K562 (cell line): Measurements from ENCODE around the gene NETO1.

Source experiments
- E2F1 ChIP-seq: sonication (generic); formaldehyde crosslinking; IDR thresholded peaks from 2 replicates; pipeline ENCODE4 v1.8.1; 2023; ENCODE audit warnings: mild to moderate bottlenecking, missing genetic modification reagents, moderate library complexity
- FOXP4 ChIP-seq: sonication (generic); formaldehyde crosslinking; IDR thresholded peaks from 2 replicates; pipeline ENCODE4 v1.8.0; 2022; ENCODE audit warnings: mild to moderate bottlenecking, missing genetic modification reagents, borderline replicate concordance
- POLR2A ChIP-seq: fragments of 450-650 bp; conservative IDR thresholded peaks from 2 replicates; pipeline ENCODE4 v1.6.1; 2016
- TCF7 ChIP-seq: sonication (generic); IDR thresholded peaks from 2 replicates; pipeline ENCODE4 v1.6.1; 2016; ENCODE audit warnings: antibody characterized with exemption, borderline replicate concordance
- TF ChIP-seq, protein P1 (sequence below), 3 experiments: IDR thresholded peaks in 2 of 3; conservative IDR thresholded peaks in 1 of 3; 2 replicates each; pipeline ENCODE4 v1.5.1; 2011 to 2012; ENCODE audit warnings: low read length in 3 of 3, mild to moderate bottlenecking in 3 of 3, control low read depth in 2 of 3, improper control_type of control experiment in 1 of 3, inconsistent platforms in 1 of 3, low read depth in 1 of 3, mixed read lengths in 1 of 3, moderate library complexity in 1 of 3; ENCODE audit not compliant: insufficient read depth in 2 of 3

DNA sequence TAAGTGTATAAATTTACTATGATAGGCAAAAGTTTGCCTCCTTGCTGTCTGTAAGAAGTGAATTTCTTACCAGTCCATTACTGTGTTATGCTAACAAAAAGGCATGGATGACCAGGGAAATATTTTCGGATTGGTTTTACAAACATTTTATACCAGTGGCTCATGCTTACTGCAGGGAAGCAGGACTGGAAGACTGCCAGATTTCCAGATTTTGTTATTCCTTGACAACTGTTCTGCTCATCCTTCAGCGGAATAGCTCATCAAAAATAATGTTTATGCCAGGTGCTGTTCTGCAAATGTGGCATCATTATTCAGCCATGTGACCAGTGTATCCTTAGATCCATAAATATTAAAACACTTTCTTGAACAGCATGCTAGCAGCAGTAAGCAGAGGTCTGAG is 40.4 kb upstream of the NETO1 start:
- TF ChIP-seq E2F1 (CRISPR knock-in tag) (no peak), POLR2A (no peak), FOXP4 (CRISPR knock-in tag) (no peak), TCF7 (no peak)
- TF ChIP-seq, protein P1, sequence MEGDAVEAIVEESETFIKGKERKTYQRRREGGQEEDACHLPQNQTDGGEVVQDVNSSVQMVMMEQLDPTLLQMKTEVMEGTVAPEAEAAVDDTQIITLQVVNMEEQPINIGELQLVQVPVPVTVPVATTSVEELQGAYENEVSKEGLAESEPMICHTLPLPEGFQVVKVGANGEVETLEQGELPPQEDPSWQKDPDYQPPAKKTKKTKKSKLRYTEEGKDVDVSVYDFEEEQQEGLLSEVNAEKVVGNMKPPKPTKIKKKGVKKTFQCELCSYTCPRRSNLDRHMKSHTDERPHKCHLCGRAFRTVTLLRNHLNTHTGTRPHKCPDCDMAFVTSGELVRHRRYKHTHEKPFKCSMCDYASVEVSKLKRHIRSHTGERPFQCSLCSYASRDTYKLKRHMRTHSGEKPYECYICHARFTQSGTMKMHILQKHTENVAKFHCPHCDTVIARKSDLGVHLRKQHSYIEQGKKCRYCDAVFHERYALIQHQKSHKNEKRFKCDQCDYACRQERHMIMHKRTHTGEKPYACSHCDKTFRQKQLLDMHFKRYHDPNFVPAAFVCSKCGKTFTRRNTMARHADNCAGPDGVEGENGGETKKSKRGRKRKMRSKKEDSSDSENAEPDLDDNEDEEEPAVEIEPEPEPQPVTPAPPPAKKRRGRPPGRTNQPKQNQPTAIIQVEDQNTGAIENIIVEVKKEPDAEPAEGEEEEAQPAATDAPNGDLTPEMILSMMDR (IDR thresholded peaks at IDR 0.05 in 2 of 3, conservative IDR thresholded peaks at IDR 0.05 in 1 of 3; ENCODE audit: insufficient read depth in 2 of 3, low read depth in 1 of 3, low read length in 3 of 3), result no peak
